Adrenal gland (tissue), 12 donors: ENCODE measurements around the gene PRRT1. TPM values are rescaled to one million over a fixed set of nuclear protein-coding genes. Genes with fewer than 3 reads are reported as not detected.
"Not testable (repeated sequence)": the region's sequence is repeated elsewhere in the genome, so short reads cannot be mapped to it uniquely, and the experiment has no call there.

Experiments used
- DNase-seq, 7 donors: peaks; one replicate each; pipeline ENCODE4 v3.0.0-alpha.2; 2019 to 2020
- H3K27ac ChIP-seq, 5 donors: fragments of 200-600 bp; sonication (generic) in 4 of 5; 1 replicate in 3 of 5; 2 replicates in 2 of 5; pipeline versions ENCODE4 v1.5.1 to v1.8.0; 2016 to 2020; ENCODE audit warnings: mild to moderate bottlenecking in 1 of 5
- H3K27me3 ChIP-seq: fragments of 200-600 bp; 2 replicates; pipeline ENCODE4 v1.8.0; 2021
- H3K36me3 ChIP-seq, 2 donors: fragments of 200-600 bp; replicated peaks in 1 of 2; 1 replicate in 1 of 2; 2 replicates in 1 of 2; pipeline versions ENCODE4 v1.5.1 to v1.8.0; 2018 to 2022
- H3K4me1 ChIP-seq, 2 donors: fragments of 200-600 bp; replicated peaks in 1 of 2; 1 replicate in 1 of 2; 2 replicates in 1 of 2; pipeline versions ENCODE4 v1.5.1 to v1.8.0; 2018 to 2021
- H3K4me3 ChIP-seq, 4 donors: fragments of 200-600 bp; sonication (generic) in 3 of 4; one replicate each; pipeline ENCODE4 v1.5.1; 2016 to 2018
- H3K9me3 ChIP-seq, 3 donors: fragments of 200-600 bp; sonication (generic) in 1 of 3; replicated peaks in 1 of 3; 1 replicate in 2 of 3; 2 replicates in 1 of 3; pipeline versions ENCODE4 v1.5.1 to v1.8.0; 2016 to 2021
- CTCF ChIP-seq, 6 experiments: fragments of 450-650 bp in 4 of 6; fragments of 200-600 bp in 2 of 6; sonication (generic) in 1 of 6; IDR thresholded peaks; 1 replicate in 5 of 6; 2 replicates in 1 of 6; pipeline versions ENCODE4 v1.5.1 to v1.8.0; 2016 to 2021; ENCODE audit warnings: antibody characterized with exemption in 6 of 6, mild to moderate bottlenecking in 2 of 6, moderate library complexity in 1 of 6
- POLR2A ChIP-seq, 2 donors: fragments of 450-650 bp; IDR thresholded peaks; one replicate each; pipeline ENCODE4 v1.6.1; 2017; ENCODE audit warnings: antibody characterized with exemption in 2 of 2, mild to moderate bottlenecking in 2 of 2, moderate library complexity in 1 of 2
- WGBS, 4 donors: extraction: QIAGEN DNeasy Blood & Tissue Kit in 2 of 4; methylation state at CpG; one replicate each; pipeline versions ENCODE4 v1.1.5 to v1.1.7; 2013 to 2017; 5-methylcytosine and 5-hydroxymethylcytosine counted together
- intact Hi-C, 2 donors: fragments of 100-400 bp; cut with DNase I; formaldehyde crosslinking; loops; one replicate each; pipeline versions ENCODE4 v1.14.1 to v1.15.0; 2022 to 2023
- polyA plus RNA-seq, 3 donors: library from polyadenylated mRNA; stranded (reverse); fragments of 200-250 nt in 2 of 3; fragments of 350-450 nt in 1 of 3; fragmentation: Illumina TruSeq in 1 of 3; extraction: RNeasy Lipid Tissue Mini Kit (QIAGEN cat#74804) in 1 of 3; gene quantifications; one replicate each; pipeline ENCODE4 v1.2.3, GENCODE V29; 2013 to 2014
- total RNA-seq, 9 donors: library from RNA; depleted of rRNA in 4 of 9; stranded (reverse); fragments of >200 nt in 4 of 9; fragments of 120-200 nt in 1 of 9; fragmentation: NEBNext Ultra II Directional in 1 of 9; extraction: Animal tissue kit (Norgen Biotek cat#: 25700) in 1 of 9; gene quantifications; one replicate each; pipeline versions ENCODE4 v1.1.0 to v1.2.4, GENCODE V29; 2013 to 2023
- donor health status: healthy with polysubstance abuse.
- donor health status: Bipolar disorder and iron deficiency.
- donor health status: DM: yes; HTN: yes; CAD: no.
- donor health status: DM: no; HTN: no; CAD: no.
- donor health status: DM: no; HTN: no; CAD: no.
- donor health status: DM: yes; HTN: yes; CAD: no.

The PRRT1 gene
- total and polyA plus RNA-seq, 12 donors, result 0.22 to 26.0 (median 2.0) TPM; not detected in 1

- no peak for TF ChIP-seq POLR2A (IDR thresholded peaks at IDR 0.05)
- no peak for TF ChIP-seq CTCF (IDR thresholded peaks at IDR 0.05)
- intact Hi-C loops, result no loop called here
- Histone ChIP-seq H3K4me1 (peaks cover 16 to 39% of the 10 kb centered on the region in 2 donors), H3K4me3 (no peak overlapping the region), H3K36me3 (peaks cover 0 to 37% of the 10 kb centered on the region in 2 donors), H3K27ac (peak overlapping the region in 3 of 5 donors; percentile 69 to 94 (median 81)), H3K9me3 (no peaks in the 10 kb centered on the region), H3K27me3 (no peaks in the 10 kb centered on the region)
- 66 to 77% (median 71%) methylated on average over 11 to 12 of the region's 12 CpGs for WGBS, 4 donors
- DNase-seq, result no peak
These were observed 35.4 kb upstream of the PRRT1 start for GRCh38 chr6:32187009-32187709.

DNA sequence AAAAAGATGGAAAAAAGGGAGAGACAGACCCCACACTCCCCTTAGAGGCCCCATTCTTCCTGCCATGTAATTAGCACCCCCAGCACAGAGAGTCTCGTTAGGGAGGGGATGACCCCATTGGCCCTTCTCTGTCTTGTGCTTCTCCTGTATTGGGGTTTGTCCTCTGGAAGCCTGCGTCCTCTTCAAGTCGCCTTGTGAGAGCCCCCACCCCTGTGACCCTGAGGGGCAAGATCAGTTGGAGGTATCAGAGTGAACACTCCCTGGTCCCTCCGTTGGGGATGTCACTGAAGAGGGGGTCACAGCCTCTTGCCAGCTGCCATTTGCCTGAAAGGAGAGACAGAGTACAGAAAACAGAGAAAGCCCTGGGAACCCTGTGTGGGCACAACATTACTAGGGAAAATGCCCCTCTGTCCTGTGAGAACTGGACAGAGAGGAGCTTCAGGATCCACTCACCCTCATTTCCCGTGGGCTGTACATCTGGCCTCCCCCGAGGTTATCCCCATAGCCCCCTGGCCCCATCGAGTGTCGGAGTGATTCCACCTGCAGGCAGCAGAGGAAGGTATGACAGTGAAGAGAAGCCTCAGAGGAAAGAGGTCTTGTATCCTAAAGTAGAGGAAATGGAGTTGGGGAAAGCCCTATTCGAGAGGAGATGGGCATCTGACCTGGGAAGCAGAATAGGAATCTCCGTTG lies 34.6 kb upstream of the PRRT1 start:
- DNase-seq, intact Hi-C loops, H3K4me3 ChIP-seq, H3K27me3 ChIP-seq, H3K9me3 ChIP-seq: not testable (repeated sequence)
- 63 to 68% (median 64%) methylated on average over 10 of the region's 10 CpGs for WGBS, 4 donors
- H3K4me1 ChIP-seq, result peaks cover 16 to 39% of the 10 kb centered on the region in 2 donors
- peaks cover 0 to 45% of the 10 kb centered on the region in 2 donors for H3K36me3 ChIP-seq
- peak overlapping the region; percentile 60 to 81 (median 76) for H3K27ac ChIP-seq

- DNase-seq, result peak; percentile 86 to 97 (median 93)
- H3K4me1 ChIP-seq, result peaks cover 15 to 33% of the 10 kb centered on the region in 2 donors
- H3K27me3 ChIP-seq, intact Hi-C loops, H3K4me3 ChIP-seq, H3K9me3 ChIP-seq: not testable (repeated sequence)
- WGBS, 4 donors, result 16 to 27% (median 20%) methylated on average over 11 of the region's 11 CpGs
- peak in 1 of 2 donors; percentile 32 for TF ChIP-seq POLR2A (IDR thresholded peaks at IDR 0.05)
- H3K27ac ChIP-seq, result peak overlapping the region; percentile 60 to 81 (median 76)
- peaks cover 0 to 50% of the 10 kb centered on the region in 2 donors for H3K36me3 ChIP-seq
These were observed 34.0 kb upstream of the PRRT1 start for GRCh38 chr6:32185681-32186131.

DNA sequence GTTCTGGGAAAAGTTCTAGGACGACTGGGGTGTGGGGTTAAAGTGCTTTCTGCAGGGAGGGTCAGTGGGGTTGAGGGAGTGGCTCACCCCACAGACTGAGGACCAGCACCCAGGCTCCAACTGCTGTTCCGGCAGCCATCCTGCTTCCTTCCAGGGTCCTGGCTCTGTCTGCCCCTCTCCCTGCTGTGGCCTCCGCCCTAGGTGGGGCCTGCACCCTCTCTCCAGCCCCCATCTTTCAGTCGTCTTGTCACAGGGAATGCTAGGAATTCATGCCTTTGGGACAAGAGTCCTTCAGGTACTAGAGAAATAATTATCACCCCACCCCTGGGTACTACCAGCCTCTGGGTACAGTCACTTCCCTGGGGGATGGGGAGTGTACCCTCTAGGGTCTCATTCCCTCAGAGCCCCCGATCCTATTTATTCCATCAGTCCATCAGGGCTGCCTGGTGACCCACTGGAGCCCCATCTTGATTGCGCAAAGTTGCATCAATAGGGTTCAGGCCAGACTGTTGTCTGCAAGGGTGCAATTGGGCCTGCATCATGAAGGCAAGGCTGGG lies 32.4 kb upstream of the PRRT1 start, which contains the start of gene AGER:
Gene AGER (minus strand): TSS at position 170 of the 557 bp plus-strand sequence. CDS start 31 bp downstream, at position 139.
- Histone ChIP-seq H3K27ac (peak within 1 kb of the TSS in 2 of 5 donors; percentile 54 to 80), H3K4me3 (no peak within 1 kb of the TSS), H3K4me1 (peaks cover 16 to 40% of the 10 kb centered on the region in 2 donors), H3K9me3 (no peaks in the 10 kb centered on the region), H3K27me3 (no peaks in the 10 kb centered on the region), H3K36me3 (peaks cover 0 to 60% of the 10 kb centered on the region in 2 donors)
- peak in 1 of 7 donors; percentile 15 for DNase-seq
- intact Hi-C loops, result no loop called here
- 71 to 81% (median 78%) methylated on average over 5 to 6 of the region's 6 CpGs for WGBS, 4 donors
- TF ChIP-seq POLR2A (IDR thresholded peaks at IDR 0.05) (no peak), CTCF (IDR thresholded peaks at IDR 0.05) (no peak)
